NCI-H1930 (cell line): ENCODE data around the gene CCDC194.

ENCODE experiments used
- DNase-seq, 2 experiments: peaks; one replicate each; lab custom pipeline; 2025; lab: John Stamatoyannopoulos, UW

Gene CCDC194, protein sequence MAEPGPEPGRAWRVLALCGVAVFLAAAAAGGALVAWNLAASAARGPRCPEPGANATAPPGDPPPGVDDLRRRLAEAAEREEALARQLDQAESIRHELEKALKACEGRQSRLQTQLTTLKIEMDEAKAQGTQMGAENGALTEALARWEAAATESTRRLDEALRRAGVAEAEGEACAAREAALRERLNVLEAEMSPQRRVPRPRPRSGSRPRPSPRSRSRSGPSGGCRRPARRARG

GRCh38 chr19:17393914-17394313 lies at the start of gene CCDC194:
TSS of gene CCDC194 (minus strand) at chr19:17394196. CDS start at chr19:17394158, 38 bp downstream.
- no peak for DNase-seq

- DNase-seq = no peak
Measured at GRCh38 chr19:17441241-17442021, 47.4 kb upstream of the CCDC194 start.

- no peak for DNase-seq
Measured at GRCh38 chr19:17436874-17437267, 42.9 kb upstream of the CCDC194 start.

- DNase-seq = no peak
Measured at GRCh38 chr19:17436094-17436873, 42.3 kb upstream of the CCDC194 start.

GRCh38 chr19:17435218-17435617 lies 41.2 kb upstream of the CCDC194 start:
- DNase-seq = no peak

- no peak for DNase-seq
Measured at GRCh38 chr19:17431417-17431816, 37.4 kb upstream of the CCDC194 start.

GRCh38 chr19:17429641-17430113 lies 35.7 kb upstream of the CCDC194 start:
- no peak for DNase-seq

DNA sequence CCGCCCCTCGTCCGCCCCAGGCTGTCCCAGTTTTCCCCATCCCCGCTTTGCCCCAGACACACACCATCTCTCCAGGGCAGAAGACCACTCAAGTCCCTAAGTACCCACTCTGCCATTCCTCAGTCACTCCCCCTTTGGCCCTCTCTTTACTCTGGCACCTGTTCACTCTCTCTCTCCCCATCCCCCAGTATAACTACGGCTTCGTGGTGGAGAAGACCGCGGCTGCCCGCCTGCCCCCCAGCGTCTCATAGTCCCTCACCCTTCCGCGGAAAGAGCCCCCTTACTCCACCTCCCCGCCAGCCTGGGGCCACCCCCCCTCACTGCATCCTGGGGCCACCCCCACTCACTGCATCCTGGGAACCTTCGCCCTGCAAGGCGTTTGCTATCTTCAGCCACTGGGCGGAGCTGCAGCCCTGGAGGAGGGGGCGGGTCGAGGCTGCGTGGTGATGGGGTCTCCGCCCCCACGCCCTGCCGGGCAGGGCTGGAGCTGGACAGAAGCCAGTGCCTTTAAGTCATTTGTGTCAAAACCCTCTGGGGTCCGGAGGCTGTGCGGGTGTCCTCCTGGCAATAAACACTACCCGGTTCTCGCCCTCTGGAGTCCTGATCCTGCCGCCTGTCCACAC lies 30.9 kb upstream of the CCDC194 start:
- peak; percentile 64 to 72 for DNase-seq

GRCh38 chr19:17423429-17424208 lies 29.6 kb upstream of the CCDC194 start:
- DNase-seq = no peak

GRCh38 chr19:17421942-17422341 lies 27.9 kb upstream of the CCDC194 start:
- DNase-seq = no peak

DNA sequence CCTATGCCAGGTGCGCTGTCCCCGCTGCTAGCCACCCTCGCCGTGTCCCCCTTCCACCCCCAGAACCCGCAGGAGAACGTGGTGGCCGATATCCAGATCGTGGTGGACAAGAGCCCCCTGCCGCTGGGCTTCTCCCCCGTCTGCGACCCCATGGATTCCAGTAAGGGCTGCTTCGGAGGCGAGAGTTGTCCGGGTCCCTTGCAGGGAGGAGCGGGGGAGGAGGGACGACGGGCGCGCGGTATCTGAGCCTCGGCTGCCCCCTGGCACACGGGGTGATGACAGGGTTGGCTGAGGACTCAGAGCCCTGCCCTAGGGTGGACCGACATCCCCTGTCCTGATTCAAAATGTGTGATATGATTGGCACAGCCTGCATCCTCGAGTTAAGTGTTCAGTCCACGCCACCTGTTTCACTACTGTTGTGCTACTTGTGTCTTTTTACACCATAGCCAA lies 26.5 kb upstream of the CCDC194 start:
- peak; percentile 5 to 26 for DNase-seq

GRCh38 chr19:17419621-17420474 lies 25.9 kb upstream of the CCDC194 start, which contains the start of gene MVB12A:
TSS of gene MVB12A (plus strand) at chr19:17420047. CDS start at chr19:17420136, 89 bp downstream.
- DNase-seq = peak; percentile 91 to 95

GRCh38 chr19:17419154-17419620 lies 25.2 kb upstream of the CCDC194 start:
- no peak for DNase-seq

DNA sequence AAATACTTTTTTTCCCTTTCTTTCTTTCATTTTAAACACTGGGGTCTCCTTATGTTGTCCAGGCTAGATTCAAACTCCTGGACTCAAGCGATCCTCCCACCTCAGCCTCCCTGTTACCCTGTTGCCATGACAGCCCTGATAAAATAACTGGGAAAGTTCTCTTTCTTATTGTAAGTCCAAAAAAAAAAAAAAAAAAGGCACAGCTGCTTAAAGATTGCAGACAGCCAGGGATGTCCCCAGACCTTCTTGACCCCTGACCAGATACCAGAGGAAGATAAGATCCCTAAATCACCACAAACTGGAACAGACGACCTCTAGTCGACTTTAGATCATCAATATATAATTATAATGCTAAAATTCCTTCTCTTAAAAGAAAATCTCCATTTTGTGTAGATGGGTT lies 24.7 kb upstream of the CCDC194 start:
- DNase-seq = no peak

DNA sequence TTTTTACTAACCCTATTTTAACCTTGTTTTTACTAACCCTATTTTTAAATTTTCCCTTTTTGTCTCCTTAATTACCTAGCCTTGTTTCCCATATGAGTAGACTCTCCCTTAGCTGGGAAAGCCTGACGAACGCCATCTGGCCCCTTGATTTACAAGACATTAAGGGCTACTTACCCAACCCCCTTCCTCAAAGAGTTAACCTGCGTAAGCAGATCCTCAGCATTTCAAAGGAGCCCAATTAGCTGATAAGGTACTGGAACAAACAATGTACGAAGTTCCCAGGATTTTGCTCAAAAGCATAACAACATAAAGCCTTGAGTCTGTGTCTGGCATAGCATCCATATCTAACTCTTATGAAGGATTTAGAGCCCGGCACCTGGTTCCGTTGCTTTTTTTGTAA lies 21.1 kb upstream of the CCDC194 start:
- no peak for DNase-seq

- no peak for DNase-seq
Measured at GRCh38 chr19:17414097-17414496, 20.1 kb upstream of the CCDC194 start.

DNA sequence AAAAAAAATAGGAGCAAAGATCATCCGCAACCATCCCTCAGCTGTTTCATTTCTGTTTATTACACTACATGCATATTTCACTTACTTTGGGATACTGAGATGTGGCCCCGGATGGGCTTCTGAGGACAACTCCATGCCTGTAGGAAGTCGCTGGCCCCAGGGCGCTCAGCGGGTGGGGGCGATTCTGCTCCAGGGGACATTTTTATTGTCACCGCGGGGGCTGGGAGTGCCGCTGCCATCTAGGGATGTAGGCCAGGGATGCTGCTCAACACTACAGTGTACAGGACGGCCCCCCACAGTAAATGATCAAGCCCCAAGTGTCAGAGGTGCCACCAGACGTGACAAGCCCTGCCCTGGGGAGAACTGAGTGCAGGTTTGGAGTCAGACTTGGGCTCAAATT lies 17.8 kb upstream of the CCDC194 start:
- no peak for DNase-seq

DNA sequence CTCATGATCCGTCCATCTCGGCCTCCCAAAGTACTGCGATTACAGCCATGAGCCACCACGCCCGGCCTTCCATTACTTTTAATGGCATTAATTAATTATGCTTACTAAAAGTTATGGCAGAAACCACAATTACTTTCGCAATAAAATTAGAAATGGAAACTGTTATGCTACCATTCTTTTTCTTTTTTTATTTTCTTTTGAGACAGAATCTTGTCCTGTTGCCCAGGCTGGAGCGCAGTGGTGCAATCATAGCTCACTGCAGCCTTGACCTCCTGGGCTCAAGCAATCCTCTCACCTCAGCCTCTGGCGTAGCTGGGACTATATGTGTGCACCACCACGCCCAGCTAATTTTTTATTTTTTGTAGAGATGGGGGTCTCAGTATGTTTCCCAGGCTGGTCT lies 16.0 kb upstream of the CCDC194 start:
- DNase-seq = no peak

- no peak for DNase-seq
Measured at GRCh38 chr19:17406887-17407196, 12.8 kb upstream of the CCDC194 start.
